K562 (cell line): ENCODE measurements around the gene EXT2. TPM values are rescaled to one million over a fixed set of nuclear protein-coding genes. Genes with fewer than 3 reads are reported as not detected.

Experiments
- COPS2 ChIP-seq: fragments of 450-650 bp; conservative IDR thresholded peaks from 2 replicates; pipeline ENCODE4 v1.6.1; 2016; ENCODE audit warnings: mild to moderate bottlenecking, moderate library complexity
- E2F3 ChIP-seq: fragments of 250-450 bp; sonication (Bioruptor Pico); IDR thresholded peaks from 2 replicates; pipeline ENCODE4 v1.4.0; 2020; ENCODE audit warnings: mild to moderate bottlenecking
- E2F6 ChIP-seq, 2 experiments: IDR thresholded peaks; 2 replicates each; pipeline ENCODE4 v1.6.1; 2011; ENCODE audit warnings: borderline replicate concordance in 1 of 2, control low read depth in 1 of 2, low read depth in 1 of 2, low read length in 1 of 2, mild to moderate bottlenecking in 1 of 2, mixed read lengths in 1 of 2, moderate library complexity in 1 of 2; ENCODE audit not compliant: insufficient read depth in 1 of 2, insufficient read length in 1 of 2, poor library complexity in 1 of 2, severe bottlenecking in 1 of 2; ENCODE audit errors: extremely low read depth in 1 of 2
- ETV6 ChIP-seq, 3 experiments: fragments of 150-350 bp in 1 of 3; sonication (generic) in 1 of 3; formaldehyde crosslinking in 1 of 3; IDR thresholded peaks; 2 replicates each; pipeline versions ENCODE4 v1.6.1 to v1.8.0; 2014 to 2022; ENCODE audit warnings: borderline replicate concordance in 2 of 3, low read depth in 2 of 3, antibody characterized with exemption in 1 of 3, low read length in 1 of 3, mild to moderate bottlenecking in 1 of 3, missing genetic modification reagents in 1 of 3
- HNRNPL ChIP-seq: fragments of 200-400 bp; formaldehyde crosslinking; IDR thresholded peaks from 2 replicates; pipeline ENCODE4 v1.6.1; 2017; ENCODE audit warnings: low read depth, mild to moderate bottlenecking, low read length
- ILK ChIP-seq: fragments of 450-650 bp; IDR thresholded peaks from 2 replicates; pipeline ENCODE4 v1.6.1; 2016; ENCODE audit warnings: missing genetic modification characterization, low read depth, mild to moderate bottlenecking, missing compliant biosample characterization, moderate library complexity, borderline replicate concordance
- KAT8 ChIP-seq: fragments of 450-650 bp; IDR thresholded peaks from 2 replicates; pipeline ENCODE4 v1.6.1; 2016; ENCODE audit warnings: low read depth, mild to moderate bottlenecking
- KDM4B ChIP-seq, 2 experiments: fragments of 450-650 bp in 1 of 2; sonication (generic) in 1 of 2; IDR thresholded peaks; 2 replicates each; pipeline ENCODE4 v1.6.1; 2016 to 2017; ENCODE audit warnings: borderline replicate concordance in 2 of 2, antibody characterized with exemption in 1 of 2, low read depth in 1 of 2, mild to moderate bottlenecking in 1 of 2
- RFX5 ChIP-seq: IDR thresholded peaks from 2 replicates; pipeline ENCODE4 v1.6.1; 2011; ENCODE audit warnings: low read depth, mild to moderate bottlenecking, improper control_type of control experiment, low read length
- SIX5 ChIP-seq, 2 experiments: IDR thresholded peaks; 2 replicates each; pipeline ENCODE4 v1.6.1; 2011; ENCODE audit warnings: low read length in 2 of 2, borderline replicate concordance in 1 of 2, low read depth in 1 of 2, mild to moderate bottlenecking in 1 of 2, moderate library complexity in 1 of 2; ENCODE audit not compliant: insufficient read depth in 1 of 2
- SMC3 ChIP-seq: conservative IDR thresholded peaks from 2 replicates; pipeline ENCODE4 v1.6.1; 2011; ENCODE audit warnings: low read depth, low read length, improper control_type of control experiment; ENCODE audit not compliant: insufficient read depth
- SOX6 ChIP-seq: fragments of 450-650 bp; IDR thresholded peaks from 2 replicates; pipeline ENCODE4 v1.6.1; 2014; ENCODE audit warnings: mild to moderate bottlenecking
- ZBTB1 ChIP-seq: sonication (generic); formaldehyde crosslinking; IDR thresholded peaks from 2 replicates; pipeline ENCODE4 v1.8.1; 2023; ENCODE audit warnings: missing genetic modification reagents, low read depth, mild to moderate bottlenecking, borderline replicate concordance
- ZNF146 ChIP-seq: IDR thresholded peaks from one replicate; pipeline ENCODE4 v1.6.1; 2018; ENCODE audit warnings: missing compliant biosample characterization; ENCODE audit not compliant: unreplicated experiment
- ZNF639 ChIP-seq, 2 experiments: fragments of 200-800 bp in 1 of 2; sonication (Bioruptor generic) in 1 of 2; sonication (generic) in 1 of 2; formaldehyde crosslinking in 1 of 2; IDR thresholded peaks in 1 of 2; conservative IDR thresholded peaks in 1 of 2; 2 replicates each; pipeline versions ENCODE4 v1.5.0 to v1.6.1; 2016 to 2020; ENCODE audit warnings: missing compliant biosample characterization in 1 of 2, missing genetic modification characterization in 1 of 2, missing genetic modification reagents in 1 of 2
- ZNF76 ChIP-seq: fragments of 250-450 bp; sonication (Bioruptor Pico); IDR thresholded peaks from 2 replicates; pipeline ENCODE4 v1.4.0; 2020; ENCODE audit warnings: mild to moderate bottlenecking, moderate library complexity, borderline replicate concordance
- polyA plus RNA-seq, 8 experiments: library from polyadenylated mRNA; depleted of rRNA in 4 of 8; stranded (reverse) in 5 of 8; unstranded in 3 of 8; fragments of >200 nt; fragmentation: Nextera tagmentation in 2 of 8; fragmentation: Illumina TruSeq in 1 of 8; extraction: Ambion mirVana in 2 of 8; extraction: Trizol in 1 of 8; gene quantifications; 2 replicates each; pipeline versions ENCODE4 v1.2.1 to v1.2.3, GENCODE V29; 2011 to 2014; ENCODE audit warnings: inconsistent platforms in 1 of 8, missing spikeins in 1 of 8
- total RNA-seq, 7 experiments: library from RNA; depleted of rRNA in 6 of 7; stranded (reverse); fragments of >200 nt in 6 of 7; fragmentation: Illumina TruSeq in 2 of 7; extraction: Trizol in 2 of 7; gene quantifications; 2 replicates each; pipeline versions ENCODE4 v1.2.1 to v1.2.3, GENCODE V29; 2011 to 2021; ENCODE audit warnings: low replicate concordance in 1 of 7
- TF ChIP-seq, protein P1 (sequence below): fragments of 250-450 bp; sonication (Bioruptor Pico); IDR thresholded peaks from 2 replicates; pipeline ENCODE4 v1.8.0; 2022; ENCODE audit warnings: inconsistent platforms, mild to moderate bottlenecking, moderate library complexity, borderline replicate concordance
- TF ChIP-seq, protein P2 (sequence below): fragments of 150-350 bp; IDR thresholded peaks from 2 replicates; pipeline ENCODE4 v1.6.1; 2014; ENCODE audit warnings: low read depth, mild to moderate bottlenecking, low read length, borderline replicate concordance

The EXT2 gene
- total and polyA plus RNA-seq, 9 of the 15 experiments (the other 6 are each of a cell fraction or from before 2014, with no cell fraction given): 7.5 to 52.1 (median 38.1) TPM

- TF ChIP-seq, protein P1, sequence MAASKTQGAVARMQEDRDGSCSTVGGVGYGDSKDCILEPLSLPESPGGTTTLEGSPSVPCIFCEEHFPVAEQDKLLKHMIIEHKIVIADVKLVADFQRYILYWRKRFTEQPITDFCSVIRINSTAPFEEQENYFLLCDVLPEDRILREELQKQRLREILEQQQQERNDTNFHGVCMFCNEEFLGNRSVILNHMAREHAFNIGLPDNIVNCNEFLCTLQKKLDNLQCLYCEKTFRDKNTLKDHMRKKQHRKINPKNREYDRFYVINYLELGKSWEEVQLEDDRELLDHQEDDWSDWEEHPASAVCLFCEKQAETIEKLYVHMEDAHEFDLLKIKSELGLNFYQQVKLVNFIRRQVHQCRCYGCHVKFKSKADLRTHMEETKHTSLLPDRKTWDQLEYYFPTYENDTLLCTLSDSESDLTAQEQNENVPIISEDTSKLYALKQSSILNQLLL (CRISPR knock-in tag): no peak
- no peak for TF ChIP-seq ZNF639 (CRISPR knock-in tag; conservative IDR thresholded peaks at IDR 0.05 in 1 of 2, IDR thresholded peaks at IDR 0.05 in 1 of 2)
- TF ChIP-seq KAT8: no peak
- TF ChIP-seq SIX5 (IDR thresholded peaks at IDR 0.05; ENCODE audit: borderline replicate concordance in 1 of 2, insufficient read depth in 1 of 2, low read depth in 1 of 2, low read length in 2 of 2): no peak
- no peak for TF ChIP-seq SOX6
- no peak for TF ChIP-seq ETV6 (IDR thresholded peaks at IDR 0.05; ENCODE audit: borderline replicate concordance in 1 of 2, low read depth in 2 of 2, low read length in 1 of 2)
- TF ChIP-seq ETV6 (CRISPR knock-in tag; IDR thresholded peaks at IDR 0.05; ENCODE audit: borderline replicate concordance): no peak
- no peak for TF ChIP-seq ZNF76 (CRISPR knock-in tag)
- no peak for TF ChIP-seq E2F3
- no peak for TF ChIP-seq ZBTB1 (CRISPR knock-in tag)
- TF ChIP-seq KDM4B (IDR thresholded peaks at IDR 0.05; ENCODE audit: borderline replicate concordance in 2 of 2, low read depth in 1 of 2): no peak
- TF ChIP-seq E2F6 (IDR thresholded peaks at IDR 0.05; ENCODE audit: borderline replicate concordance in 1 of 2, extremely low read depth in 1 of 2, insufficient read depth in 1 of 2, insufficient read length in 1 of 2, low read depth in 1 of 2, low read length in 1 of 2, poor library complexity in 1 of 2, severe bottlenecking in 1 of 2): peak in 1 of 2 experiments; percentile 13
- no peak for TF ChIP-seq COPS2
- TF ChIP-seq ZNF146 (CRISPR knock-in tag): no peak
- no peak for TF ChIP-seq RFX5
- TF ChIP-seq SMC3: peak; percentile 95
- TF ChIP-seq ILK: no peak
- no peak for TF ChIP-seq HNRNPL
- TF ChIP-seq, protein P2, sequence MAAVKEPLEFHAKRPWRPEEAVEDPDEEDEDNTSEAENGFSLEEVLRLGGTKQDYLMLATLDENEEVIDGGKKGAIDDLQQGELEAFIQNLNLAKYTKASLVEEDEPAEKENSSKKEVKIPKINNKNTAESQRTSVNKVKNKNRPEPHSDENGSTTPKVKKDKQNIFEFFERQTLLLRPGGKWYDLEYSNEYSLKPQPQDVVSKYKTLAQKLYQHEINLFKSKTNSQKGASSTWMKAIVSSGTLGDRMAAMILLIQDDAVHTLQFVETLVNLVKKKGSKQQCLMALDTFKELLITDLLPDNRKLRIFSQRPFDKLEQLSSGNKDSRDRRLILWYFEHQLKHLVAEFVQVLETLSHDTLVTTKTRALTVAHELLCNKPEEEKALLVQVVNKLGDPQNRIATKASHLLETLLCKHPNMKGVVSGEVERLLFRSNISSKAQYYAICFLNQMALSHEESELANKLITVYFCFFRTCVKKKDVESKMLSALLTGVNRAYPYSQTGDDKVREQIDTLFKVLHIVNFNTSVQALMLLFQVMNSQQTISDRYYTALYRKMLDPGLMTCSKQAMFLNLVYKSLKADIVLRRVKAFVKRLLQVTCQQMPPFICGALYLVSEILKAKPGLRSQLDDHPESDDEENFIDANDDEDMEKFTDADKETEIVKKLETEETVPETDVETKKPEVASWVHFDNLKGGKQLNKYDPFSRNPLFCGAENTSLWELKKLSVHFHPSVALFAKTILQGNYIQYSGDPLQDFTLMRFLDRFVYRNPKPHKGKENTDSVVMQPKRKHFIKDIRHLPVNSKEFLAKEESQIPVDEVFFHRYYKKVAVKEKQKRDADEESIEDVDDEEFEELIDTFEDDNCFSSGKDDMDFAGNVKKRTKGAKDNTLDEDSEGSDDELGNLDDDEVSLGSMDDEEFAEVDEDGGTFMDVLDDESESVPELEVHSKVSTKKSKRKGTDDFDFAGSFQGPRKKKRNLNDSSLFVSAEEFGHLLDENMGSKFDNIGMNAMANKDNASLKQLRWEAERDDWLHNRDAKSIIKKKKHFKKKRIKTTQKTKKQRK: no peak
Measured at GRCh38 chr11:44286268-44286880, 190.9 kb downstream of the EXT2 start (continued).
